A549 (cell line): Measurements from ENCODE around the gene POMT2. TPM values are rescaled to one million over a fixed set of nuclear protein-coding genes. Genes with fewer than 3 reads are reported as not detected.
A peak's percentile ranks its signal among the peaks of the same experiment; 100 is the strongest.

Experiments used
- ATAC-seq, 2 experiments: fragments of 200-7000 bp in 1 of 2; fragments of >200 bp in 1 of 2; cut with Nextera tagmentation in 1 of 2; cut with Tn5 transposase in 1 of 2; 3 replicates each; pipeline versions ENCODE4 v1.8.0 to v1.9.1; 2018 to 2020; ENCODE audit warnings: mild to moderate bottlenecking in 1 of 2, moderate library complexity in 1 of 2
- CTCF ChIA-PET: fragments of 300-600 bp; sonication (Branson Sonifier 250); formaldehyde crosslinking; extraction: SDS; loops from one replicate; lab custom pipeline; 2021; ENCODE audit warnings: antibody characterized with exemption, inconsistent platforms; lab: Yijun Ruan, JAX
- POLR2A ChIA-PET: fragments of 350-600 bp; formaldehyde crosslinking; extraction: SDS; loops from one replicate; lab custom pipeline; 2021; ENCODE audit warnings: antibody characterized with exemption, inconsistent platforms; lab: Yijun Ruan, JAX
- DNase-seq, 2 experiments: peaks; one replicate each; pipeline versions ENCODE4 v3.0.0 to v3.0.0-alpha.2; 2011 to 2016; ENCODE audit warnings: low read depth in 1 of 2, low spot score in 1 of 2
- FAIRE-seq: peaks from 2 replicates; lab custom pipeline; 2011; peaks lifted over from hg19 to GRCh38; lab: Jason Lieb, UNC
- H3K27ac ChIP-seq, 2 experiments: fragments of >200 bp; sonication (Bioruptor Twin); formaldehyde crosslinking; 3 replicates each; pipeline ENCODE4 v1.5.1; 2016 to 2017
- H3K4me1 ChIP-seq: fragments of >200 bp; sonication (Bioruptor Twin); formaldehyde crosslinking; 3 replicates; pipeline ENCODE4 v1.6.1; 2016
- H3K4me2 ChIP-seq: fragments of >200 bp; sonication (Bioruptor Twin); formaldehyde crosslinking; 3 replicates; pipeline ENCODE4 v1.6.1; 2016
- H3K4me3 ChIP-seq: fragments of >200 bp; sonication (Bioruptor Twin); formaldehyde crosslinking; 3 replicates; pipeline ENCODE4 v1.5.1; 2016
- H3K9me3 ChIP-seq: fragments of >200 bp; sonication (Bioruptor Twin); formaldehyde crosslinking; 3 replicates; pipeline ENCODE4 v1.6.1; 2016
- CEBPB ChIP-seq, 2 experiments: fragments of >200 bp in 1 of 2; sonication (Bioruptor Twin) in 1 of 2; formaldehyde crosslinking in 1 of 2; IDR thresholded peaks; 2 replicates each; pipeline ENCODE4 v1.6.1; 2012 to 2016
- CHD2 ChIP-seq: fragments of 150-350 bp; IDR thresholded peaks from 2 replicates; pipeline ENCODE4 v1.6.1; 2014; ENCODE audit warnings: low read length; ENCODE audit not compliant: partially characterized antibody
- CHD4 ChIP-seq: fragments of 200-600 bp; sonication (generic); IDR thresholded peaks from 2 replicates; pipeline ENCODE4 v1.6.1; 2016; ENCODE audit warnings: antibody characterized with exemption, mild to moderate bottlenecking, borderline replicate concordance
- FOSB ChIP-seq: fragments of 250-450 bp; sonication (Bioruptor Pico); IDR thresholded peaks from 2 replicates; pipeline ENCODE4 v1.5.0; 2020; ENCODE audit warnings: mild to moderate bottlenecking, moderate library complexity
- FOSL2 ChIP-seq, 2 experiments: fragments of 450-650 bp in 1 of 2; fragments of >200 bp in 1 of 2; sonication (Bioruptor Twin) in 1 of 2; formaldehyde crosslinking; IDR thresholded peaks; 2 replicates each; pipeline versions ENCODE4 v1.5.0 to v1.6.1; 2016 to 2020; ENCODE audit warnings: mild to moderate bottlenecking in 1 of 2, moderate library complexity in 1 of 2
- GATA3 ChIP-seq: IDR thresholded peaks from 2 replicates; pipeline ENCODE4 v1.6.1; 2012; ENCODE audit warnings: borderline replicate concordance
- HDAC2 ChIP-seq: fragments of 200-600 bp; sonication (generic); IDR thresholded peaks from 2 replicates; pipeline ENCODE4 v1.6.1; 2016
- HEYL ChIP-seq: fragments of 250-450 bp; sonication (Bioruptor Pico); IDR thresholded peaks from 2 replicates; pipeline ENCODE4 v1.8.0; 2021; ENCODE audit warnings: mild to moderate bottlenecking, moderate library complexity
- HOXB5 ChIP-seq: fragments of 250-450 bp; sonication (Bioruptor Pico); IDR thresholded peaks from 2 replicates; pipeline ENCODE4 v1.5.0; 2020; ENCODE audit warnings: mild to moderate bottlenecking, moderate library complexity
- JUN ChIP-seq, 2 experiments: fragments of >200 bp; sonication (Bioruptor Twin); formaldehyde crosslinking; IDR thresholded peaks; 2 replicates in 1 of 2; 3 replicates in 1 of 2; pipeline ENCODE4 v1.6.1; 2016 to 2017
- JUNB ChIP-seq: fragments of >200 bp; sonication (Bioruptor Twin); formaldehyde crosslinking; IDR thresholded peaks from 2 replicates; pipeline ENCODE4 v1.6.1; 2016
- KDM1A ChIP-seq: fragments of 200-600 bp; sonication (generic); IDR thresholded peaks from 2 replicates; pipeline ENCODE4 v1.6.1; 2016; ENCODE audit warnings: low read depth, mild to moderate bottlenecking
- KDM5A ChIP-seq: fragments of 200-600 bp; sonication (generic); IDR thresholded peaks from 2 replicates; pipeline ENCODE4 v1.6.1; 2016; ENCODE audit warnings: antibody characterized with exemption, mild to moderate bottlenecking
- NFE2L2 ChIP-seq: fragments of 150-350 bp; conservative IDR thresholded peaks from 2 replicates; pipeline ENCODE4 v1.6.1; 2014; ENCODE audit warnings: low read length
- NPAS2 ChIP-seq: fragments of 250-450 bp; sonication (Bioruptor Pico); IDR thresholded peaks from 2 replicates; pipeline ENCODE4 v1.8.0; 2022; ENCODE audit warnings: mild to moderate bottlenecking, moderate library complexity, borderline replicate concordance
- NR3C1 ChIP-seq: fragments of >200 bp; sonication (Bioruptor Twin); formaldehyde crosslinking; IDR thresholded peaks from 3 replicates; pipeline ENCODE4 v1.6.1; 2017
- POLR2AphosphoS2 ChIP-seq: conservative IDR thresholded peaks from 2 replicates; pipeline ENCODE4 v1.6.1; 2012; ENCODE audit warnings: low read length, improper control_type of control experiment, inconsistent platforms
- RAD21 ChIP-seq, 2 experiments: fragments of >200 bp in 1 of 2; sonication (Bioruptor Twin) in 1 of 2; formaldehyde crosslinking in 1 of 2; IDR thresholded peaks in 1 of 2; conservative IDR thresholded peaks in 1 of 2; 2 replicates in 1 of 2; 3 replicates in 1 of 2; pipeline ENCODE4 v1.6.1; 2012 to 2018; ENCODE audit warnings: inconsistent platforms in 1 of 2
- RARB ChIP-seq: fragments of 250-450 bp; sonication (Bioruptor Pico); IDR thresholded peaks from 2 replicates; pipeline ENCODE4 v1.8.0; 2021; ENCODE audit warnings: mild to moderate bottlenecking, moderate library complexity
- RCOR1 ChIP-seq: fragments of 150-350 bp; IDR thresholded peaks from 2 replicates; pipeline ENCODE4 v1.6.1; 2014; ENCODE audit warnings: antibody characterized with exemption, low read length, low read depth
- RFX5 ChIP-seq: fragments of 450-650 bp; IDR thresholded peaks from 2 replicates; pipeline ENCODE4 v1.7.1; 2014; ENCODE audit warnings: antibody characterized with exemption, mild to moderate bottlenecking, moderate library complexity
- RNF2 ChIP-seq: fragments of 200-600 bp; sonication (generic); IDR thresholded peaks from 2 replicates; pipeline ENCODE4 v1.6.1; 2016; ENCODE audit warnings: low read depth, mild to moderate bottlenecking, antibody characterized with exemption, moderate library complexity, borderline replicate concordance
- SMC3 ChIP-seq: fragments of >200 bp; sonication (Bioruptor Twin); formaldehyde crosslinking; IDR thresholded peaks from 3 replicates; pipeline ENCODE4 v1.6.1; 2018; ENCODE audit warnings: inconsistent platforms
- SREBF2 ChIP-seq: fragments of 450-650 bp; IDR thresholded peaks from 2 replicates; pipeline ENCODE4 v1.6.1; 2014; ENCODE audit warnings: mild to moderate bottlenecking, moderate library complexity
- ZSCAN20 ChIP-seq: fragments of 250-450 bp; sonication (Bioruptor Pico); IDR thresholded peaks from 2 replicates; pipeline ENCODE4 v1.8.0; 2022; ENCODE audit warnings: mild to moderate bottlenecking, moderate library complexity
- WGBS: methylation state at CpG from one replicate; pipeline ENCODE4 v1.1.6; 2017; ENCODE audit errors: missing lambda C conversion rate; 5-methylcytosine and 5-hydroxymethylcytosine counted together
- polyA plus RNA-seq, 4 experiments: library from polyadenylated mRNA; depleted of rRNA in 3 of 4; stranded (reverse); fragments of >200 nt; fragmentation: RNase III in 1 of 4; extraction: RNeasy Plus Mini Kit Qiagen cat#74134 plus additional on column Dnase treatment in 1 of 4; gene quantifications; 2 replicates in 3 of 4; 3 replicates in 1 of 4; pipeline ENCODE4 v1.2.3, GENCODE V29; 2011 to 2017
- TF ChIP-seq, protein P1 (sequence below): fragments of >200 bp; sonication (Bioruptor Twin); formaldehyde crosslinking; IDR thresholded peaks from 3 replicates; pipeline ENCODE4 v1.6.1; 2016
- TF ChIP-seq, protein P2 (sequence below): fragments of 250-450 bp; sonication (Bioruptor Pico); IDR thresholded peaks from 2 replicates; pipeline ENCODE4 v1.5.0; 2021; ENCODE audit warnings: mild to moderate bottlenecking, moderate library complexity, borderline replicate concordance
- TF ChIP-seq, protein P3 (sequence below): fragments of 450-650 bp; IDR thresholded peaks from 2 replicates; pipeline ENCODE4 v1.6.1; 2014; ENCODE audit warnings: antibody characterized with exemption
- TF ChIP-seq, protein P4 (sequence below): IDR thresholded peaks from 2 replicates; pipeline ENCODE4 v1.6.1; 2012
- TF ChIP-seq, protein P5 (sequence below): fragments of 250-450 bp; sonication (Bioruptor Pico); IDR thresholded peaks from 2 replicates; pipeline ENCODE4 v1.5.0; 2020; ENCODE audit warnings: low read depth, mild to moderate bottlenecking, moderate library complexity
- TF ChIP-seq, protein P6 (sequence below): IDR thresholded peaks from 2 replicates; pipeline ENCODE4 v1.6.1; 2012

POMT2 gene
- polyA plus RNA-seq, 2 of the 4 experiments (the other 2 are of a cell fraction): 27.1 to 38.7 TPM

DNA sequence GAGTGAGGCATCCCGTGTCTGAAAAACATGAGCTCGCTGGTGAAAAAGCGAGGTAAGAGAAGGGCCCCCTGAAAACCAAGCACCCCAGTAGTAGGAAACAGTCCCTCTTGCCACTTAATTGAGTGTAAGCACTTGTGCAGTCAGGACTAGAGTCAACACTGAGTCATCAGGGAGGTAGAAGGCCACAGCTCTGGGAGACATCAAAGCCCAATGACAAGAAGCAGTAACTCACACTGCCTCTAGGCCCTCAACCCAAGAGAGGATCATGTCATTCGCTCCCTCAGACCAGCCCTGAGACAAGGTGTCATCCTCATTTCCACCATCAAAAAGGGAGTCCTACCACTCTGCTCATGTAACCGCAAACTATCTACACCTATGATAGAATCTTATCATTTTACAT is 17.8 kb downstream of the POMT2 start:
- CTCF ChIA-PET: interaction anchor here (0.8 to 19.2 kb wide), 6 partner anchors 10 to 163 kb away, joined by 4 to 622 read pairs (median 61); partner anchors contain the start of genes GSTZ1 and POMT2
- peak; percentile 82 to 85 for ATAC-seq
- FAIRE-seq: peak; percentile 80
- TF ChIP-seq JUN (IDR thresholded peaks at IDR 0.05): no peak
- TF ChIP-seq HOXB5 (CRISPR knock-in tag): 0 out of 2 replicates have a peak, but pooled peaks have one; percentile 43
- TF ChIP-seq FOSL2 (IDR thresholded peaks at IDR 0.05): peak; percentile 79
- peak; percentile 81 for TF ChIP-seq FOSL2 (CRISPR knock-in tag; IDR thresholded peaks at IDR 0.05)
- no peak for TF ChIP-seq SMC3
- no peak for TF ChIP-seq HDAC2
- TF ChIP-seq, protein P1, sequence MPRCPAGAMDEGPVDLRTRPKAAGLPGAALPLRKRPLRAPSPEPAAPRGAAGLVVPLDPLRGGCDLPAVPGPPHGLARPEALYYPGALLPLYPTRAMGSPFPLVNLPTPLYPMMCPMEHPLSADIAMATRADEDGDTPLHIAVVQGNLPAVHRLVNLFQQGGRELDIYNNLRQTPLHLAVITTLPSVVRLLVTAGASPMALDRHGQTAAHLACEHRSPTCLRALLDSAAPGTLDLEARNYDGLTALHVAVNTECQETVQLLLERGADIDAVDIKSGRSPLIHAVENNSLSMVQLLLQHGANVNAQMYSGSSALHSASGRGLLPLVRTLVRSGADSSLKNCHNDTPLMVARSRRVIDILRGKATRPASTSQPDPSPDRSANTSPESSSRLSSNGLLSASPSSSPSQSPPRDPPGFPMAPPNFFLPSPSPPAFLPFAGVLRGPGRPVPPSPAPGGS: no peak
- TF ChIP-seq RARB (CRISPR knock-in tag): no peak
- TF ChIP-seq ZSCAN20: no peak
- TF ChIP-seq, protein P2, sequence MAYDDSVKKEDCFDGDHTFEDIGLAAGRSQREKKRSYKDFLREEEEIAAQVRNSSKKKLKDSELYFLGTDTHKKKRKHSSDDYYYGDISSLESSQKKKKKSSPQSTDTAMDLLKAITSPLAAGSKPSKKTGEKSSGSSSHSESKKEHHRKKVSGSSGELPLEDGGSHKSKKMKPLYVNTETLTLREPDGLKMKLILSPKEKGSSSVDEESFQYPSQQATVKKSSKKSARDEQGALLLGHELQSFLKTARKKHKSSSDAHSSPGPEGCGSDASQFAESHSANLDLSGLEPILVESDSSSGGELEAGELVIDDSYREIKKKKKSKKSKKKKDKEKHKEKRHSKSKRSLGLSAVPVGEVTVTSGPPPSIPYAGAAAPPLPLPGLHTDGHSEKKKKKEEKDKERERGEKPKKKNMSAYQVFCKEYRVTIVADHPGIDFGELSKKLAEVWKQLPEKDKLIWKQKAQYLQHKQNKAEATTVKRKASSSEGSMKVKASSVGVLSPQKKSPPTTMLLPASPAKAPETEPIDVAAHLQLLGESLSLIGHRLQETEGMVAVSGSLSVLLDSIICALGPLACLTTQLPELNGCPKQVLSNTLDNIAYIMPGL (CRISPR knock-in tag): no peak
- TF ChIP-seq, protein P3, sequence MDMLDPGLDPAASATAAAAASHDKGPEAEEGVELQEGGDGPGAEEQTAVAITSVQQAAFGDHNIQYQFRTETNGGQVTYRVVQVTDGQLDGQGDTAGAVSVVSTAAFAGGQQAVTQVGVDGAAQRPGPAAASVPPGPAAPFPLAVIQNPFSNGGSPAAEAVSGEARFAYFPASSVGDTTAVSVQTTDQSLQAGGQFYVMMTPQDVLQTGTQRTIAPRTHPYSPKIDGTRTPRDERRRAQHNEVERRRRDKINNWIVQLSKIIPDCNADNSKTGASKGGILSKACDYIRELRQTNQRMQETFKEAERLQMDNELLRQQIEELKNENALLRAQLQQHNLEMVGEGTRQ: no peak
- TF ChIP-seq, protein P4, sequence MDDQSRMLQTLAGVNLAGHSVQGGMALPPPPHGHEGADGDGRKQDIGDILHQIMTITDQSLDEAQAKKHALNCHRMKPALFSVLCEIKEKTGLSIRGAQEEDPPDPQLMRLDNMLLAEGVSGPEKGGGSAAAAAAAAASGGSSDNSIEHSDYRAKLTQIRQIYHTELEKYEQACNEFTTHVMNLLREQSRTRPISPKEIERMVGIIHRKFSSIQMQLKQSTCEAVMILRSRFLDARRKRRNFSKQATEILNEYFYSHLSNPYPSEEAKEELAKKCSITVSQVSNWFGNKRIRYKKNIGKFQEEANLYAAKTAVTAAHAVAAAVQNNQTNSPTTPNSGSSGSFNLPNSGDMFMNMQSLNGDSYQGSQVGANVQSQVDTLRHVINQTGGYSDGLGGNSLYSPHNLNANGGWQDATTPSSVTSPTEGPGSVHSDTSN: no peak
- TF ChIP-seq, protein P5, sequence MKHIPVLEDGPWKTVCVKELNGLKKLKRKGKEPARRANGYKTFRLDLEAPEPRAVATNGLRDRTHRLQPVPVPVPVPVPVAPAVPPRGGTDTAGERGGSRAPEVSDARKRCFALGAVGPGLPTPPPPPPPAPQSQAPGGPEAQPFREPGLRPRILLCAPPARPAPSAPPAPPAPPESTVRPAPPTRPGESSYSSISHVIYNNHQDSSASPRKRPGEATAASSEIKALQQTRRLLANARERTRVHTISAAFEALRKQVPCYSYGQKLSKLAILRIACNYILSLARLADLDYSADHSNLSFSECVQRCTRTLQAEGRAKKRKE (CRISPR knock-in tag): no peak
- TF ChIP-seq, protein P6, sequence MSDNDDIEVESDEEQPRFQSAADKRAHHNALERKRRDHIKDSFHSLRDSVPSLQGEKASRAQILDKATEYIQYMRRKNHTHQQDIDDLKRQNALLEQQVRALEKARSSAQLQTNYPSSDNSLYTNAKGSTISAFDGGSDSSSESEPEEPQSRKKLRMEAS: peak; percentile 34; the same call in 1 of the 2 replicates
- no peak for TF ChIP-seq RNF2
- TF ChIP-seq NPAS2 (CRISPR knock-in tag): no peak
- TF ChIP-seq NFE2L2: no peak
- no peak for TF ChIP-seq RFX5
- no peak for TF ChIP-seq FOSB
- TF ChIP-seq RAD21 (conservative IDR thresholded peaks at IDR 0.05 in 1 of 2, IDR thresholded peaks at IDR 0.05 in 1 of 2): no peak
- no peak for TF ChIP-seq KDM5A
- no peak for TF ChIP-seq CHD2
- no peak for TF ChIP-seq HEYL (CRISPR knock-in tag)
- no peak for TF ChIP-seq NR3C1
- TF ChIP-seq CEBPB (IDR thresholded peaks at IDR 0.05): peak in 1 of 2 experiments; percentile 14; a peak in 1 of 4 replicates
- no peak for TF ChIP-seq POLR2AphosphoS2
- TF ChIP-seq SREBF2: no peak
- no peak for TF ChIP-seq RCOR1
- no peak for TF ChIP-seq KDM1A
- TF ChIP-seq JUNB: peak; percentile 65
- no peak for TF ChIP-seq CHD4
- no peak for TF ChIP-seq GATA3
- Histone ChIP-seq H3K27ac (peak overlapping the region; percentile 95 to 96), H3K4me2 (peak overlapping the region; percentile 90), H3K4me1 (peaks cover 68% of the 10 kb centered on the region), H3K4me3 (peak overlapping the region; percentile 28; the same call in 2 of the 3 replicates), H3K9me3 (no peaks in the 10 kb centered on the region)
- POLR2A ChIA-PET: interaction anchor here (1.0 to 4.2 kb wide), 3 partner anchors 13 to 159 kb away, joined by 3 to 45 read pairs (median 12); partner anchors contain the start of genes GSTZ1 and POMT2
- DNase-seq: peak; percentile 87 to 94
- 28% methylated on average over 5 of the region's 5 CpGs for WGBS
